Endodermal cell (in vitro differentiated cells): Measurements from ENCODE around the gene SOCS1. TPM values are rescaled to one million over a fixed set of nuclear protein-coding genes. Genes with fewer than 3 reads are reported as not detected.
A peak's percentile ranks its signal among the peaks of the same experiment; 100 is the strongest.

Experiments
- DNase-seq: peaks from one replicate; pipeline ENCODE4 v3.0.0-alpha.2; 2017
- H3K27ac ChIP-seq: 2 replicates; pipeline ENCODE4 v1.5.1; 2013; ENCODE audit warnings: mild to moderate bottlenecking, low read depth, low read length, moderate library complexity
- H3K27me3 ChIP-seq: 2 replicates; pipeline ENCODE4 v1.6.1; 2013; ENCODE audit warnings: mild to moderate bottlenecking, low read length, moderate library complexity; ENCODE audit not compliant: insufficient read depth, control insufficient read depth, poor library complexity, severe bottlenecking
- H3K36me3 ChIP-seq: 2 replicates; pipeline ENCODE4 v1.7.0; 2013; ENCODE audit warnings: mild to moderate bottlenecking, low read length, moderate library complexity; ENCODE audit not compliant: control insufficient read depth, insufficient read depth
- H3K4me1 ChIP-seq: one replicate; pipeline ENCODE4 v1.7.0; 2013; ENCODE audit warnings: low read length; ENCODE audit not compliant: control insufficient read depth, insufficient read depth
- H3K4me3 ChIP-seq: 2 replicates; pipeline ENCODE4 v1.5.1; 2013; ENCODE audit warnings: mild to moderate bottlenecking, low read length, moderate library complexity
- H3K9ac ChIP-seq: 2 replicates; pipeline ENCODE4 v1.6.1; 2013; ENCODE audit warnings: mild to moderate bottlenecking, low read length, moderate library complexity; ENCODE audit not compliant: poor library complexity, severe bottlenecking; ENCODE audit errors: extremely low read depth
- H3K9me3 ChIP-seq: 2 replicates; pipeline ENCODE4 v1.6.1; 2013; ENCODE audit warnings: mild to moderate bottlenecking, low read length, moderate library complexity; ENCODE audit not compliant: control insufficient read depth
- H3K27ac Mint-ChIP-seq: 2 replicates; pipeline ENCODE4 v1.8.0; 2020; ENCODE audit warnings: mixed read lengths
- H3K27me3 Mint-ChIP-seq: 2 replicates; pipeline ENCODE4 v1.8.0; 2021; ENCODE audit warnings: mild to moderate bottlenecking, mixed read lengths; ENCODE audit not compliant: insufficient read depth
- H3K36me3 Mint-ChIP-seq: 2 replicates; pipeline ENCODE4 v1.8.0; 2020; ENCODE audit warnings: low read depth, mixed read lengths
- H3K4me1 Mint-ChIP-seq: 2 replicates; pipeline ENCODE4 v1.8.0; 2020; ENCODE audit warnings: mixed read lengths
- H3K4me3 Mint-ChIP-seq: 2 replicates; pipeline ENCODE4 v1.8.0; 2020; ENCODE audit warnings: mild to moderate bottlenecking, moderate library complexity, mixed read lengths
- H3K9me3 Mint-ChIP-seq: 2 replicates; pipeline ENCODE4 v1.8.0; 2020; ENCODE audit warnings: mild to moderate bottlenecking, mixed read lengths
- CTCF ChIP-seq: fragments of 200-600 bp; sonication (generic); conservative IDR thresholded peaks from 2 replicates; pipeline ENCODE4 v1.5.0; 2021; ENCODE audit warnings: antibody characterized with exemption, mild to moderate bottlenecking
- WGBS, 2 experiments: methylation state at CpG; one replicate each; pipeline versions ENCODE4 v1.1.5 to v1.1.7; 2013; ENCODE audit warnings: missing lambda C conversion rate in 2 of 2, mixed read lengths in 1 of 2; ENCODE audit not compliant: insufficient coverage in 1 of 2, insufficient read length in 1 of 2; 5-methylcytosine and 5-hydroxymethylcytosine counted together
- total RNA-seq, 2 donors: library from RNA; stranded (reverse); fragmentation: NEBNext Ultra II Directional in 1 of 2; extraction: Animal tissue kit (Norgen Biotek cat#: 25700) in 1 of 2; gene quantifications; 2 replicates in 1 of 2; 3 replicates in 1 of 2; pipeline ENCODE4 v1.2.1, GENCODE V29; 2021

The SOCS1 gene
- total RNA-seq, 2 donors from 2014 or later = 5.6 to 7.2 TPM

- H3K27me3 ChIP-seq = no peaks in the 10 kb centered on the region
- H3K27ac ChIP-seq = no peak overlapping the region
- no peaks in the 10 kb centered on the region for H3K9me3 Mint-ChIP-seq
- H3K36me3 ChIP-seq = no peaks in the 10 kb centered on the region
- no peaks in the 10 kb centered on the region for H3K9me3 ChIP-seq
- no peak for TF ChIP-seq CTCF
- H3K4me1 ChIP-seq = no peaks in the 10 kb centered on the region
- no peak overlapping the region for H3K4me3 Mint-ChIP-seq
- H3K27ac Mint-ChIP-seq = no peak overlapping the region
- no peak for DNase-seq
- 89 to 93% methylated on average over 7 to 8 of the region's 8 CpGs for WGBS, 2 experiments
- no peaks in the 10 kb centered on the region for H3K36me3 Mint-ChIP-seq
- H3K9ac ChIP-seq = no peak overlapping the region
- no peak overlapping the region for H3K4me3 ChIP-seq
- peaks cover 6% of the 10 kb centered on the region for H3K27me3 Mint-ChIP-seq
- no peaks in the 10 kb centered on the region for H3K4me1 Mint-ChIP-seq
These were observed 6.9 kb upstream of the SOCS1 start for GRCh38 chr16:11262915-11263314.

GRCh38 chr16:11260596-11260966 is 4.6 kb upstream of the SOCS1 start:
- DNase-seq = peak; percentile 60

GRCh38 chr16:11259655-11260595 is 3.9 kb upstream of the SOCS1 start:
- TF ChIP-seq CTCF = no peak
- H3K9ac ChIP-seq = no peak overlapping the region
- H3K27ac Mint-ChIP-seq = no peak overlapping the region

More at GRCh38 chr16:11260596-11260966, 4.6 kb upstream of the SOCS1 start:
- no peaks in the 10 kb centered on the region for H3K9me3 Mint-ChIP-seq
- H3K27me3 ChIP-seq = no peaks in the 10 kb centered on the region
- no peaks in the 10 kb centered on the region for H3K9me3 ChIP-seq
- H3K27ac ChIP-seq = no peak overlapping the region
- H3K9ac ChIP-seq = no peak overlapping the region
- H3K36me3 Mint-ChIP-seq = no peaks in the 10 kb centered on the region
- no peak overlapping the region for H3K27ac Mint-ChIP-seq
- H3K4me3 ChIP-seq = no peak overlapping the region
- no peak overlapping the region for H3K4me3 Mint-ChIP-seq
- no peaks in the 10 kb centered on the region for H3K4me1 ChIP-seq
- TF ChIP-seq CTCF = no peak
- H3K36me3 ChIP-seq = no peaks in the 10 kb centered on the region
- WGBS, 2 experiments = 71 to 83% methylated on average over 1 to 3 of the region's 3 CpGs
- peaks cover 4% of the 10 kb centered on the region for H3K4me1 Mint-ChIP-seq
- H3K27me3 Mint-ChIP-seq = peaks cover 8% of the 10 kb centered on the region

More at GRCh38 chr16:11259655-11260595, 3.9 kb upstream of the SOCS1 start:
- WGBS, 2 experiments = 81 to 100% methylated on average over 7 to 12 of the region's 12 CpGs
- Mint-ChIP-seq H3K36me3 (no peaks in the 10 kb centered on the region), H3K4me1 (peaks cover 4% of the 10 kb centered on the region), H3K27me3 (peaks cover 8% of the 10 kb centered on the region), H3K9me3 (no peaks in the 10 kb centered on the region), H3K4me3 (no peak overlapping the region)
- no peaks in the 10 kb centered on the region for H3K27me3 ChIP-seq
- no peak for DNase-seq
- H3K9me3 ChIP-seq = no peaks in the 10 kb centered on the region
- no peak overlapping the region for H3K27ac ChIP-seq
- H3K4me3 ChIP-seq = no peak overlapping the region
- no peaks in the 10 kb centered on the region for H3K4me1 ChIP-seq
- H3K36me3 ChIP-seq = no peaks in the 10 kb centered on the region
